Testis (tissue), 3 donors: ENCODE data around the gene RBM20. TPM values are rescaled to one million over a fixed set of nuclear protein-coding genes. Genes with fewer than 3 reads are reported as not detected.

Experiments used
- DNase-seq: peaks from one replicate; pipeline ENCODE4 v3.0.0-alpha.2; 2019
- H3K27ac ChIP-seq, 2 donors: fragments of 200-600 bp; sonication (generic); one replicate each; pipeline ENCODE4 v1.5.1; 2019
- H3K27me3 ChIP-seq: fragments of 200-600 bp; sonication (generic); one replicate; pipeline ENCODE4 v1.5.1; 2019
- H3K36me3 ChIP-seq: fragments of 200-600 bp; sonication (generic); one replicate; pipeline ENCODE4 v1.5.1; 2017; ENCODE audit warnings: low read depth; ENCODE audit errors: missing control alignments
- H3K4me1 ChIP-seq: fragments of 200-600 bp; sonication (generic); one replicate; pipeline ENCODE4 v1.5.1; 2019
- H3K4me3 ChIP-seq, 2 donors: fragments of 200-600 bp; sonication (generic); one replicate each; pipeline ENCODE4 v1.5.1; 2017 to 2019
- H3K9me3 ChIP-seq: fragments of 200-600 bp; sonication (generic); one replicate; pipeline ENCODE4 v1.5.1; 2017
- POLR2A ChIP-seq: fragments of 450-650 bp; IDR thresholded peaks from one replicate; pipeline ENCODE4 v1.6.1; 2017; ENCODE audit warnings: antibody characterized with exemption, mild to moderate bottlenecking, moderate library complexity
- WGBS, 2 donors: methylation state at CpG; one replicate each; pipeline ENCODE4 v1.1.5; 2018; 5-methylcytosine and 5-hydroxymethylcytosine counted together
- intact Hi-C: fragments of 100-400 bp; cut with DNase I; formaldehyde crosslinking; loops from one replicate; pipeline ENCODE4 v1.15.1; 2023; ENCODE audit warnings: low total_unique reads
- polyA plus RNA-seq: library from polyadenylated mRNA; stranded (reverse); fragments of 350-450 nt; fragmentation: Illumina TruSeq; extraction: RNeasy Lipid Tissue Mini Kit (QIAGEN cat#74804); gene quantifications from one replicate; pipeline ENCODE4 v1.2.3, GENCODE V29; 2014; ENCODE audit warnings: low read depth, low replicate concordance; ENCODE audit not compliant: insufficient read depth
- total RNA-seq, 2 donors: library from RNA; depleted of rRNA; stranded (reverse); fragments of >200 nt; gene quantifications; one replicate each; pipeline ENCODE4 v1.2.3, GENCODE V29; 2016
- TF ChIP-seq, protein P1 (sequence below), 3 experiments: fragments of 450-650 bp in 2 of 3; fragments of 200-600 bp in 1 of 3; sonication (generic) in 1 of 3; IDR thresholded peaks; one replicate each; pipeline ENCODE4 v1.5.1; 2016 to 2019; ENCODE audit warnings: antibody characterized with exemption in 3 of 3, mild to moderate bottlenecking in 2 of 3, moderate library complexity in 1 of 3

Gene RBM20
- total and polyA plus RNA-seq, 3 donors from 2014 or later, result 1.7 to 5.3 (median 3.1) TPM

DNA sequence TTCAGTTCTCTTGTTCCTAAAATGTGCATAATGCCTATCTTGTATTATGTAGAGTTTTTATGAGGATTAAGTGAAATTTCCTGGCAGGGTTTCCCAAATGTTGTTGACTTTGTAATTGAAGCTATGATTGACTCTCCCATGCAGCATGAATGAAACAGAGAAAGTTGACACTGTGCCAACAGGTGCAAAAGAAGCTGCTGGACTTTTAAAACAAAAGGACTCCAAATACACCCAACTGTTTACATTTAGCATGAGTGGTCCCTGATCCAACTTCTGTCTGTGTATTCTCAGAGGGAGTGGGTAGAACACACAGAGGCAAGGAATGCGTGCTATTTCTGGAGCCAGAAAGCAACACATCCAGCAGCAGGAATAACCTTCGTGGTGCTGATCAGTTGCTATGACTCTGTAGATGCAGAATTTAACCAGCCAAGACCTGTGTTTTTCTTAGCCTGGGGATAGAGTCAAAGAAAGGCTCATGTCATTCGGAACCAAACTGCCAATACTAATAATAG is 14.4 kb upstream of the RBM20 start:
- H3K4me1 ChIP-seq, result no peaks in the 10 kb centered on the region
- no peaks in the 10 kb centered on the region for H3K36me3 ChIP-seq
- H3K27ac ChIP-seq, result no peak overlapping the region
- TF ChIP-seq, protein P1, sequence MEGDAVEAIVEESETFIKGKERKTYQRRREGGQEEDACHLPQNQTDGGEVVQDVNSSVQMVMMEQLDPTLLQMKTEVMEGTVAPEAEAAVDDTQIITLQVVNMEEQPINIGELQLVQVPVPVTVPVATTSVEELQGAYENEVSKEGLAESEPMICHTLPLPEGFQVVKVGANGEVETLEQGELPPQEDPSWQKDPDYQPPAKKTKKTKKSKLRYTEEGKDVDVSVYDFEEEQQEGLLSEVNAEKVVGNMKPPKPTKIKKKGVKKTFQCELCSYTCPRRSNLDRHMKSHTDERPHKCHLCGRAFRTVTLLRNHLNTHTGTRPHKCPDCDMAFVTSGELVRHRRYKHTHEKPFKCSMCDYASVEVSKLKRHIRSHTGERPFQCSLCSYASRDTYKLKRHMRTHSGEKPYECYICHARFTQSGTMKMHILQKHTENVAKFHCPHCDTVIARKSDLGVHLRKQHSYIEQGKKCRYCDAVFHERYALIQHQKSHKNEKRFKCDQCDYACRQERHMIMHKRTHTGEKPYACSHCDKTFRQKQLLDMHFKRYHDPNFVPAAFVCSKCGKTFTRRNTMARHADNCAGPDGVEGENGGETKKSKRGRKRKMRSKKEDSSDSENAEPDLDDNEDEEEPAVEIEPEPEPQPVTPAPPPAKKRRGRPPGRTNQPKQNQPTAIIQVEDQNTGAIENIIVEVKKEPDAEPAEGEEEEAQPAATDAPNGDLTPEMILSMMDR (IDR thresholded peaks at IDR 0.05), result no peak
- no peak for TF ChIP-seq POLR2A
- H3K27me3 ChIP-seq, result no peaks in the 10 kb centered on the region
- WGBS, 2 donors, result 45 to 49% methylated on average over 3 of the region's 3 CpGs
- DNase-seq, result no peak
- intact Hi-C loops, result no loop called here
- no peak overlapping the region for H3K4me3 ChIP-seq
- H3K9me3 ChIP-seq, result no peaks in the 10 kb centered on the region

DNA sequence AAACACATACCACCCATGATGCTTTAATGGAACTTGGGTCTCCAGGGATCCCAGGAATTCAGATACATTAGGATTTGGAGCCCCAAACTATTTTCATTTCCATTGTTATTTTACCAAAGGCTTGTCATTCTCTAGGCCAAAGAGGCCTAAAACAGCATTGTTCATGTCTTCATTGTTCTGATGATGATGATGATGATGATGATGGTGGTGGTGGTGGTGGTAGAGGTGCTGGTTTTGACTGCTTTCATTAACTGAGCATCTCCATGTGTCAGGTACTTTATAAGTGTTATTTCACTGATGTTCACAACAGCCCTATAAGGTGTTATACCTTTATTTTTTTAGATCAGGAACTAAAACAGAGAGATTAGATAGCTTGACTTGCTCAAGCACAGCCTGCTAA is 12.2 kb upstream of the RBM20 start:
- no peak overlapping the region for H3K27ac ChIP-seq
- no peaks in the 10 kb centered on the region for H3K27me3 ChIP-seq
- intact Hi-C loops, result no loop called here
- no peaks in the 10 kb centered on the region for H3K4me1 ChIP-seq
- DNase-seq, result no peak
- H3K9me3 ChIP-seq, result no peaks in the 10 kb centered on the region
- no peaks in the 10 kb centered on the region for H3K36me3 ChIP-seq
- TF ChIP-seq, protein P1 (IDR thresholded peaks at IDR 0.05), result no peak
- no peak for TF ChIP-seq POLR2A
- H3K4me3 ChIP-seq, result no peak overlapping the region

DNA sequence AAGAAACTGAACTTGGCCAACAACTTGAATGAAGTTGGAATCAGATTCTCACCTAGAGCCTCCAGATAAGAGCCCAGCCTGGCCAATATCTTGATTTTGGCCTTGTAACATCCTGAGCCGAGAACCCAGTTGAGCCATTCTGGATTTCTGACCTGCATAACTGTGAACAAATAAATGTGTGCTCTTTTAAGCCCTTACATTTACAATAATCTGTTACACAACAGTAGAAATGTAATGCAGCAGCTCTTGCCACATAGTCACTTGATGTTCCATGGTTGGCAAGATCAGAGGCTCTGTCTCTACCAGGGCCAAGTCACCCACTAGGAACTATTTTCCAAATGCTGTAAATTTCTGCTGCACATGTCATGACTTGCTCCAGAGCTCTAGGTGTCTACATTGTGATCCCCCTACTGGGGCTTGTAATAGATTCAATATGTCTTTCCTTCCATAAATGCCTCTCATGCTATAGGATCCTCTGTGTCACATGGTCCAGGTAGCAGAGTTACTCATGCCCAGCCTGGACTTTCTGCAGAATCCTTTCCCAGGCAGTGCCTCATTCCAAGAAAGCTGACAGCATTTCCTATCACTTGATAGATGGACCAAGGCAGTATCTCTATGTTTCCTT is 11.4 kb upstream of the RBM20 start:
- DNase-seq, result no peak
- Histone ChIP-seq H3K27me3 (no peaks in the 10 kb centered on the region), H3K4me1 (no peaks in the 10 kb centered on the region), H3K36me3 (no peaks in the 10 kb centered on the region), H3K4me3 (no peak overlapping the region), H3K27ac (no peak overlapping the region), H3K9me3 (no peaks in the 10 kb centered on the region)
- intact Hi-C loops, result no loop called here
- TF ChIP-seq POLR2A, result no peak
- TF ChIP-seq, protein P1 (IDR thresholded peaks at IDR 0.05), result no peak
- WGBS, 2 donors, result 85 to 94% methylated on average over 1 of the region's 1 CpG

DNA sequence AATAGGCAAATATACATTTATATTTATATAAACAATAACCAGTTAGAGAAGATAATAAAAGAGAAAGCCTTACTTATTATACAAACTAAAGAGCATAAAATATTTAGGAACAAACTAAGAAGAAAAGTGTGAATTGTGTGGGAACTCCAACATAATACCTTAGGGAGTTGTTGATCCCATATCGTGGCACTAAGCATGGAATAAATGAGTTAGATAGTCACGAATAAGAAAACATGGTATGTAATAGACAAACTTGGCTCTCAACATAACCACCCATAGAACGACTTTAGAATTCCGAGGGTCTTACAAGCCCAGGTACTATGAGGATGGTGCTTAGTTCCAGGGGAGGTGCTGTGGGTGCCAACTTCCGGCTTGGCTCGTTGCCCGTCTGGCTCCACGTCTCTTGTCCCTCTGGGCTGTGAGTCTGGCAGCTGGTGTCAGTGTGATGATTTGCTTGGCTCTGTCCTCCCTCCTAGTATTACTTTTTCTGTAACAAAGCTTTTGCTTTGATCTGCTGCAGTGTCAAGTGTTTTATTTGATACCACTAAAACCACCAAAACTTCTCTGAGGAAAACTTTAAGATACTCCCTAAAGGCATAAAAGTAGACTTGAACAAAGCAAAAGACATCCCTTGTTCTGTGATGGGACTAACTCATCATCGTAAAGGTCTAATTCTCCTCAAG is 9.5 kb upstream of the RBM20 start:
- intact Hi-C loops, result no loop called here
- no peak overlapping the region for H3K27ac ChIP-seq
- WGBS, 2 donors, result 60 to 68% methylated on average over 9 of the region's 9 CpGs
- H3K27me3 ChIP-seq, result no peaks in the 10 kb centered on the region
- H3K4me1 ChIP-seq, result no peaks in the 10 kb centered on the region
- TF ChIP-seq, protein P1 (IDR thresholded peaks at IDR 0.05), result no peak
- TF ChIP-seq POLR2A, result no peak
- DNase-seq, result no peak
- H3K9me3 ChIP-seq, result no peaks in the 10 kb centered on the region
- no peak overlapping the region for H3K4me3 ChIP-seq
- no peaks in the 10 kb centered on the region for H3K36me3 ChIP-seq

DNA sequence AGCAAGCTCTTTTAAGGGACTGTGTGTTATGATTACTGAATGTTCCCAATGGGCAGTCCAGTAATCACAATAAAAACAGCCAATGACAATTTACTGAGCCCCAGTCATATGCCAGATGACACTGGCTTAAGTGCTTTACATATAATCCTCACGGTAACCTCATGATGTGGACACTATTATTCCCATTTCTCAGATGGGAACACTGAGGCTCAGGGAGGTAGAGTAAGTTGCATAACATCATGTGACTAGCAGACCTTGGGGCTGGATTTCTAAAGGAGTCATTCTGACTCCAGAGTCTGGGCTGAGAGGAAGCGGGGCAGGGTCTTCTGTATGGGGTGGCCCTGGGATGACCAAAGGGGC is 7.6 kb upstream of the RBM20 start:
- intact Hi-C loops, result no loop called here
- no peak overlapping the region for H3K27ac ChIP-seq
- H3K4me3 ChIP-seq, result no peak overlapping the region
- H3K36me3 ChIP-seq, result no peaks in the 10 kb centered on the region
- no peak for TF ChIP-seq POLR2A
- TF ChIP-seq, protein P1 (IDR thresholded peaks at IDR 0.05), result no peak
- no peaks in the 10 kb centered on the region for H3K27me3 ChIP-seq
- no peaks in the 10 kb centered on the region for H3K4me1 ChIP-seq
- WGBS, 2 donors, result 87 to 100% methylated on average over 1 to 2 of the region's 2 CpGs
- DNase-seq, result no peak
- H3K9me3 ChIP-seq, result no peaks in the 10 kb centered on the region
